GM12801 (cell line): ENCODE measurements around the gene AP2B1.

Experiments
- CTCF ChIP-seq: IDR thresholded peaks from one replicate; pipeline ENCODE4 v1.5.1; 2011; ENCODE audit warnings: control low read depth; ENCODE audit not compliant: insufficient read length; ENCODE audit errors: extremely low read depth

The AP2B1 gene

GRCh38 chr17:35666967-35667532 lies 79.9 kb downstream of the AP2B1 start:
- TF ChIP-seq CTCF: no peak

GRCh38 chr17:35668802-35669201 lies 81.7 kb downstream of the AP2B1 start:
- no peak for TF ChIP-seq CTCF

- no peak for TF ChIP-seq CTCF
Measured at GRCh38 chr17:35674552-35674951, 87.4 kb downstream of the AP2B1 start.

GRCh38 chr17:35676441-35676840 lies 89.3 kb downstream of the AP2B1 start:
- no peak for TF ChIP-seq CTCF

GRCh38 chr17:35679007-35679682 lies 92.0 kb downstream of the AP2B1 start:
- TF ChIP-seq CTCF: no peak

GRCh38 chr17:35683591-35683990 lies 96.5 kb downstream of the AP2B1 start:
- TF ChIP-seq CTCF: no peak

GRCh38 chr17:35684055-35684802 lies 97.1 kb downstream of the AP2B1 start:
- TF ChIP-seq CTCF: no peak
